HepG2 (cell line): Measurements from ENCODE around the gene GBA2. TPM values are rescaled to one million over a fixed set of nuclear protein-coding genes. Genes with fewer than 3 reads are reported as not detected.

Source experiments
- BHLHE40 ChIP-seq: IDR thresholded peaks from 2 replicates; pipeline ENCODE4 v1.6.1; 2011; ENCODE audit warnings: low read length, improper control_type of control experiment
- CBX2 ChIP-seq, 2 experiments: fragments of 200-600 bp in 1 of 2; sonication (generic); formaldehyde crosslinking in 1 of 2; IDR thresholded peaks; 2 replicates each; pipeline versions ENCODE4 v1.7.0 to v1.8.1; 2018 to 2022; ENCODE audit warnings: low read depth in 2 of 2, low read length in 1 of 2, mild to moderate bottlenecking in 1 of 2, missing genetic modification reagents in 1 of 2
- CEBPG ChIP-seq: IDR thresholded peaks from 2 replicates; pipeline ENCODE4 v1.6.1; 2016
- DMAP1 ChIP-seq: IDR thresholded peaks from 2 replicates; pipeline ENCODE4 v1.6.1; 2016
- DR1 ChIP-seq: sonication (generic); formaldehyde crosslinking; IDR thresholded peaks from 2 replicates; pipeline ENCODE4 v1.8.0; 2021; ENCODE audit warnings: mild to moderate bottlenecking, missing genetic modification reagents, inconsistent platforms
- E2F5 ChIP-seq: sonication (generic); formaldehyde crosslinking; conservative IDR thresholded peaks from 2 replicates; pipeline ENCODE4 v1.4.0; 2020; ENCODE audit warnings: missing genetic modification reagents
- EED ChIP-seq: sonication (generic); formaldehyde crosslinking; IDR thresholded peaks from 2 replicates; pipeline ENCODE4 v1.5.0; 2020; ENCODE audit warnings: mild to moderate bottlenecking, missing genetic modification reagents
- HNRNPLL ChIP-seq: fragments of 200-400 bp; formaldehyde crosslinking; IDR thresholded peaks from 2 replicates; pipeline ENCODE4 v1.6.1; 2017; ENCODE audit warnings: mild to moderate bottlenecking, low read depth, low read length; ENCODE audit not compliant: poor library complexity, severe bottlenecking
- JUN ChIP-seq: sonication (generic); formaldehyde crosslinking; IDR thresholded peaks from 2 replicates; pipeline ENCODE4 v1.4.0; 2020; ENCODE audit warnings: mild to moderate bottlenecking, missing genetic modification reagents
- KLF13 ChIP-seq: sonication (generic); formaldehyde crosslinking; IDR thresholded peaks from 2 replicates; pipeline ENCODE4 v1.4.0; 2020; ENCODE audit warnings: mild to moderate bottlenecking, missing genetic modification reagents
- KLF15 ChIP-seq: sonication (generic); formaldehyde crosslinking; IDR thresholded peaks from 2 replicates; pipeline ENCODE4 v1.8.1; 2023; ENCODE audit warnings: borderline replicate concordance, mild to moderate bottlenecking, inconsistent platforms, missing genetic modification reagents, mixed read lengths
- MAF1 ChIP-seq: sonication (generic); formaldehyde crosslinking; IDR thresholded peaks from 2 replicates; pipeline ENCODE4 v1.5.0; 2020; ENCODE audit warnings: missing genetic modification reagents, borderline replicate concordance
- PCBP1 ChIP-seq: fragments of 200-400 bp; formaldehyde crosslinking; IDR thresholded peaks from 2 replicates; pipeline ENCODE4 v1.6.1; 2017; ENCODE audit warnings: mild to moderate bottlenecking, low read depth, low read length, borderline replicate concordance
- PCBP2 ChIP-seq: fragments of 200-400 bp; formaldehyde crosslinking; optimal IDR thresholded peaks from 2 replicates; pipeline ENCODE3; 2018; ENCODE audit warnings: low read length, low read depth; ENCODE audit not compliant: poor library complexity, severe bottlenecking
- PHF8 ChIP-seq: sonication (generic); formaldehyde crosslinking; IDR thresholded peaks from 2 replicates; pipeline ENCODE4 v1.5.0; 2020; ENCODE audit warnings: missing genetic modification reagents
- REPIN1 ChIP-seq: sonication (generic); formaldehyde crosslinking; IDR thresholded peaks from 2 replicates; pipeline ENCODE4 v1.8.0; 2022; ENCODE audit warnings: missing genetic modification reagents, low read depth, mild to moderate bottlenecking, borderline replicate concordance
- SETDB1 ChIP-seq: sonication (generic); formaldehyde crosslinking; IDR thresholded peaks from 2 replicates; pipeline ENCODE4 v1.5.1; 2020; ENCODE audit warnings: missing genetic modification reagents, mild to moderate bottlenecking, borderline replicate concordance
- SMAD3 ChIP-seq: sonication (generic); formaldehyde crosslinking; IDR thresholded peaks from 2 replicates; pipeline ENCODE4 v1.4.0; 2020; ENCODE audit warnings: missing genetic modification reagents
- TAF1 ChIP-seq: sonication (generic); formaldehyde crosslinking; IDR thresholded peaks from 2 replicates; pipeline ENCODE4 v1.4.0; 2020; ENCODE audit warnings: missing genetic modification reagents
- ZBTB7A ChIP-seq: sonication (generic); formaldehyde crosslinking; IDR thresholded peaks from 2 replicates; pipeline ENCODE4 v1.8.0; 2022; ENCODE audit warnings: mild to moderate bottlenecking, missing genetic modification reagents
- ZFP36L1 ChIP-seq: sonication (generic); formaldehyde crosslinking; IDR thresholded peaks from 2 replicates; pipeline ENCODE4 v1.8.0; 2022; ENCODE audit warnings: mild to moderate bottlenecking, missing genetic modification reagents, moderate library complexity
- ZNF253 ChIP-seq: sonication (generic); formaldehyde crosslinking; IDR thresholded peaks from 2 replicates; pipeline ENCODE4 v1.8.0; 2022; ENCODE audit warnings: mild to moderate bottlenecking, missing genetic modification reagents, borderline replicate concordance
- ZNF816 ChIP-seq: sonication (generic); formaldehyde crosslinking; IDR thresholded peaks from 2 replicates; pipeline ENCODE4 v1.8.0; 2022; ENCODE audit warnings: missing genetic modification reagents, mild to moderate bottlenecking, borderline replicate concordance
- polyA plus RNA-seq, 8 experiments: library from polyadenylated mRNA; depleted of rRNA in 3 of 8; stranded (reverse) in 7 of 8; unstranded in 1 of 8; fragments of >200 nt; fragmentation: Illumina TruSeq in 4 of 8; extraction: Trizol in 4 of 8; gene quantifications; 2 replicates each; pipeline versions ENCODE4 v1.2.1 to v1.2.3, GENCODE V29; 2011 to 2016; ENCODE audit warnings: low read depth in 4 of 8, missing spikeins in 1 of 8, mixed read lengths in 1 of 8; ENCODE audit not compliant: insufficient read depth in 1 of 8
- total RNA-seq, 5 experiments: library from RNA; depleted of rRNA; stranded (reverse); fragments of >200 nt; fragmentation: Illumina TruSeq; extraction: Trizol; gene quantifications; 2 replicates each; pipeline ENCODE4 v1.2.3, GENCODE V29; 2016; ENCODE audit warnings: low read depth in 1 of 5
- TF ChIP-seq, protein P1 (sequence below): IDR thresholded peaks from 2 replicates; pipeline ENCODE4 v1.6.1; 2016; ENCODE audit warnings: low read depth, borderline replicate concordance
- TF ChIP-seq, protein P2 (sequence below): sonication (generic); formaldehyde crosslinking; IDR thresholded peaks from 2 replicates; pipeline ENCODE4 v1.4.0; 2020; ENCODE audit warnings: mild to moderate bottlenecking, missing genetic modification reagents

Gene GBA2
- total and polyA plus RNA-seq, 2 of the 13 experiments (the other 11 are each of a cell fraction or from before 2014, with no cell fraction given), result 37.5 to 86.1 TPM

DNA sequence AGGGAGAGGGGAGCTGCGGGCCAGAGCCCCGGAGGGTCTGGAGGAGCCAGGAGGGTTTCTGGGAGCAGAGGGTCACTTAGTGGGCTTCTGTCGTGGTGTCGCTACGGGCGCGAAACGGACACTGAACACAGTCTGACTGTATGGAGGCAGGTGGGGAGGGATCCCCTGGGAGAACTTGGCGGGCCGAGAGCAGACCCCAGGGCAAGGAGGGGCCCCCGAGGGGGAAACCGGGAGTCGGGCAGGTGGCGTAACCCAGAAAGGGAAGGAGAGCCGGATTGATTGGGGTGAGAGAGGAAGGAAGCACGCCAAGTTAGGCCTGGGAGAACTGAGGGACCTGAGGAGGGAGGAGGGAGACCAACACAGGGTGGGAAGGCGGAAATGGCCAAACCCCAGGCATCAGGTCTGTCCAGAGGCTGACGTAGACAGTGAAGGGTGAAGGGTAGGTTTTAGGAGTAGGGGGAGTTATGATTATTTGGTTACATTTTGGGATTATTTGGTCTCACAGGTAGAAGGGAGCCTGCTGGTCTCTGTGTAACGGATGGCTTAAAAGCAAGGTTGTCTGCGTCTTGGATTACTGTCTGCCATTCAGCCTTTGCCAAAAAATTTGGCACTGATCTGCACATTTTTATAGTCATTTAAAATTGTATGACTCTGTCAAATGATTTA, 8.3 kb upstream of the GBA2 start (continued):
- peak; percentile 63 for TF ChIP-seq PCBP2
- TF ChIP-seq KLF13 (CRISPR knock-in tag), result no peak
- TF ChIP-seq PCBP1, result no peak
- no peak for TF ChIP-seq EED (CRISPR knock-in tag)
- peak; percentile 59; the same call in 1 of the 2 replicates for TF ChIP-seq TAF1
- TF ChIP-seq ZNF253 (CRISPR knock-in tag), result no peak
- no peak for TF ChIP-seq REPIN1 (CRISPR knock-in tag)
- no peak for TF ChIP-seq CBX2 (IDR thresholded peaks at IDR 0.05; ENCODE audit: low read depth, low read length)
- no peak for TF ChIP-seq CBX2 (CRISPR knock-in tag; IDR thresholded peaks at IDR 0.05; ENCODE audit: low read depth)
- TF ChIP-seq, protein P1, sequence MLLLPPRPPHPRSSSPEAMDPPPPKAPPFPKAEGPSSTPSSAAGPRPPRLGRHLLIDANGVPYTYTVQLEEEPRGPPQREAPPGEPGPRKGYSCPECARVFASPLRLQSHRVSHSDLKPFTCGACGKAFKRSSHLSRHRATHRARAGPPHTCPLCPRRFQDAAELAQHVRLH (CRISPR knock-in tag), result no peak
- no peak for TF ChIP-seq DR1 (CRISPR knock-in tag)
- TF ChIP-seq SETDB1 (CRISPR knock-in tag), result no peak
- no peak for TF ChIP-seq HNRNPLL
- 0 out of 2 replicates have a peak, but pooled peaks have one; percentile 5 for TF ChIP-seq CEBPG (CRISPR knock-in tag)
- TF ChIP-seq JUN (CRISPR knock-in tag), result no peak
- peak; percentile 10; the same call in 1 of the 2 replicates for TF ChIP-seq ZBTB7A (CRISPR knock-in tag)
- TF ChIP-seq ZNF816 (CRISPR knock-in tag), result no peak
- TF ChIP-seq DMAP1 (CRISPR knock-in tag), result peak; percentile 13; the same call in 1 of the 2 replicates
- TF ChIP-seq, protein P2, sequence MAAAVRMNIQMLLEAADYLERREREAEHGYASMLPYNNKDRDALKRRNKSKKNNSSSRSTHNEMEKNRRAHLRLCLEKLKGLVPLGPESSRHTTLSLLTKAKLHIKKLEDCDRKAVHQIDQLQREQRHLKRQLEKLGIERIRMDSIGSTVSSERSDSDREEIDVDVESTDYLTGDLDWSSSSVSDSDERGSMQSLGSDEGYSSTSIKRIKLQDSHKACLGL (CRISPR knock-in tag), result no peak
- peak; percentile 71 for TF ChIP-seq PHF8 (CRISPR knock-in tag)
- no peak for TF ChIP-seq SMAD3
- TF ChIP-seq BHLHE40, result no peak
- TF ChIP-seq MAF1, result peak; percentile 39; the same call in 1 of the 2 replicates
- no peak for TF ChIP-seq KLF15 (CRISPR knock-in tag)
- 0 out of 2 replicates have a peak, but pooled peaks have one; percentile 1 for TF ChIP-seq E2F5 (CRISPR knock-in tag)
- TF ChIP-seq ZFP36L1, result no peak; the same call in 1 of the 2 replicates
